ENCODE data around the gene ZDHHC17.

DNA sequence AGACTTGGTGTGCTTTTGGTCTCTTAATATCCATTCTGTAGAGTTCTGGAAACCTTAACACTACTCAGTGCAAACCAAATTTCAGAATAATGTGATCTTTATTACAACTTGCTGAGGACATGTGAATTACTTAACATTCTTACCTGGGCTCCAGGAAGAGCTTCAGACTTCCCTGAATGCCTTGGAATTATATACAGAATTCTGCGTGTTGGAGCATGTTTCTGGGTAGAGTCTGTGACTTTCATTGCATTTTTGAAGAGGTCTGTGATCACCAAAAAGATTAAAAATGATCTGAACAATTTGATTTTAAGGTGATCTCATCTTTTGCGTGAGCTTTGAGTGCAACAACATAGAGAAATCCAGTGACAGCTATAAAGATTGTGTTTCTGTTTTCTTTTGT, 35.4 kb downstream of the ZDHHC17 start:
- TF ChIP-seq POLR2AphosphoS5 (IDR thresholded peaks at IDR 0.05; ENCODE audit: low read depth, low read length) (no peak), EP300 (IDR thresholded peaks at IDR 0.05; ENCODE audit: borderline replicate concordance in 1 of 2, low read depth in 1 of 2, low read length in 1 of 2) (no peak), TAF1 (IDR thresholded peaks at IDR 0.05; ENCODE audit: borderline replicate concordance, low read depth, low read length) (no peak), FOXM1 (IDR thresholded peaks at IDR 0.05; ENCODE audit: low read depth) (no peak)
- TF ChIP-seq, protein P1, sequence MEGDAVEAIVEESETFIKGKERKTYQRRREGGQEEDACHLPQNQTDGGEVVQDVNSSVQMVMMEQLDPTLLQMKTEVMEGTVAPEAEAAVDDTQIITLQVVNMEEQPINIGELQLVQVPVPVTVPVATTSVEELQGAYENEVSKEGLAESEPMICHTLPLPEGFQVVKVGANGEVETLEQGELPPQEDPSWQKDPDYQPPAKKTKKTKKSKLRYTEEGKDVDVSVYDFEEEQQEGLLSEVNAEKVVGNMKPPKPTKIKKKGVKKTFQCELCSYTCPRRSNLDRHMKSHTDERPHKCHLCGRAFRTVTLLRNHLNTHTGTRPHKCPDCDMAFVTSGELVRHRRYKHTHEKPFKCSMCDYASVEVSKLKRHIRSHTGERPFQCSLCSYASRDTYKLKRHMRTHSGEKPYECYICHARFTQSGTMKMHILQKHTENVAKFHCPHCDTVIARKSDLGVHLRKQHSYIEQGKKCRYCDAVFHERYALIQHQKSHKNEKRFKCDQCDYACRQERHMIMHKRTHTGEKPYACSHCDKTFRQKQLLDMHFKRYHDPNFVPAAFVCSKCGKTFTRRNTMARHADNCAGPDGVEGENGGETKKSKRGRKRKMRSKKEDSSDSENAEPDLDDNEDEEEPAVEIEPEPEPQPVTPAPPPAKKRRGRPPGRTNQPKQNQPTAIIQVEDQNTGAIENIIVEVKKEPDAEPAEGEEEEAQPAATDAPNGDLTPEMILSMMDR (IDR thresholded peaks at IDR 0.05), result no peak

All from SK-N-SH (cell line).